Measurements from ENCODE around the gene MPC2. TPM values are rescaled to one million over a fixed set of nuclear protein-coding genes. Genes with fewer than 3 reads are reported as not detected.

The MPC2 gene
- total and polyA plus RNA-seq, 9 donors, result 22.1 to 91.2 (median 49.3) TPM

DNA sequence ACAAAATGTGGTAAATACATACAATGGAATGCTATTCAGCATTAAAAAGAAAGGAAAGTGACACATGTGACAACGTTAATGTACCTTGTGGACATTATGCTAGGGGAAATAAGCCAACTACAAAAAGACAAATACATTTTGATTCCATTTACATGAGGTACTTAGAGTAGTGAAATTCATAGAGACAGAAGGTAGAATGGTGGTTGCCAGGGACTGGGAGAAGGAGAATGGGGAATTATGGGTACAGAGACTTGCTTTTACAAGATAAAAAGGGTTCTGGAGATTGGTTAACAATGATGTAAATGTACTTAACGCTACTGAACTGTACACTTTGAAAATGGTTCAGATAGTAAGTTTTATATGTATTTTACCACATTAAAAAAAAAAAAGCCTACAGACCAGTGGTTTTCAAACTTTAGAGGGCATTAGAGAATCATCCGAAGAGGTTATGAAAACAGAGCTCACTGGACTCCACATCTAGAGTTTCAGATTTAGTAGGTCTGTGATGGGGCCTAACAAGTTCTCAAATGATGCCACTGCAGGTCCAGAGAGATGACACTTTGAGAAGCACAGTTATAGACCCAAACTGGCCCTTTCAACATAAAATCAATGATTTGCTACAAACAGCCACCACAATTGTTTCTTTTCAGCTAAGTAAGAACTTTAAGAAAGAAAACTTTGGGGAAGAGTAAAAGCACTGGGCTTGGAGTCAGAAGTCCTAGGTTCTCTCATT, 13.4 kb downstream of the MPC2 start:
- intact Hi-C loops (cut with DNase I), result no loop called here
- Histone ChIP-seq H3K4me1 (ENCODE audit: insufficient read depth) (no peaks in the 10 kb centered on the region), H3K27me3 (no peaks in the 10 kb centered on the region), H3K9me3 (no peaks in the 10 kb centered on the region), H3K36me3 (no peaks in the 10 kb centered on the region), H3K27ac (no peak overlapping the region), H3K4me3 (no peak overlapping the region)
- 89 to 95% (median 91%) methylated on average over 3 of the region's 3 CpGs for WGBS, 3 donors
- TF ChIP-seq CTCF (IDR thresholded peaks at IDR 0.05) (no peak), POLR2A (IDR thresholded peaks at IDR 0.05) (no peak), EP300 (IDR thresholded peaks at IDR 0.05) (no peak)
- DNase-seq, result no peak

GRCh38 chr1:167922611-167923074, 14.2 kb downstream of the MPC2 start:
- no peak for TF ChIP-seq CTCF (IDR thresholded peaks at IDR 0.05)
- TF ChIP-seq POLR2A (IDR thresholded peaks at IDR 0.05), result no peak
- no peak for TF ChIP-seq EP300 (IDR thresholded peaks at IDR 0.05)
- no peaks in the 10 kb centered on the region for H3K27me3 ChIP-seq
- no peak for DNase-seq
- H3K4me1 ChIP-seq (ENCODE audit: insufficient read depth), result no peaks in the 10 kb centered on the region
- intact Hi-C loops (cut with DNase I), result no loop called here
- WGBS, 3 donors, result 75 to 76% (median 75%) methylated on average over 1 of the region's 1 CpG
- no peaks in the 10 kb centered on the region for H3K9me3 ChIP-seq
- H3K4me3 ChIP-seq, result no peak overlapping the region
- H3K36me3 ChIP-seq, result no peaks in the 10 kb centered on the region
- H3K27ac ChIP-seq, result no peak overlapping the region

DNA sequence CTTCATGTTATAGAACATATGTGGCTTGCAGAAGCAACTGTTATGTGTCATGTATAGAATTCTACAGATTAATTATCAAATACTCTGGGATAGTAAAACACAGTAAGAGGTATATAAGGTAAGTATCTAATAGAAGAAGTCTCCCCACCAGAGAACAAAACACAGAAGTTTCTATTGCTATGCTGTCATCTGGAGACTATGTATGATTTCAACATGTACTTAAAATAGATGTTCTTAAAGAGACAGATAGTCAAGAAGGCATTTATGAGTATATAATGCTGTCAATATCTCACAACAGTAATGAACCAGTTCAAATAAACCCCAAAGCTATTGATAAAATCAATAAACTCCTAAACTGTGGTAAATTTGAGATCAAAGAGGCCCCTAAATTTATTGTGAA, 14.8 kb downstream of the MPC2 start:
- intact Hi-C loops (cut with DNase I), result no loop called here
- no peak for DNase-seq
- Histone ChIP-seq H3K27ac (no peak overlapping the region), H3K9me3 (no peaks in the 10 kb centered on the region), H3K4me3 (no peak overlapping the region), H3K27me3 (no peaks in the 10 kb centered on the region), H3K36me3 (no peaks in the 10 kb centered on the region), H3K4me1 (ENCODE audit: insufficient read depth) (no peaks in the 10 kb centered on the region)
- TF ChIP-seq POLR2A (IDR thresholded peaks at IDR 0.05) (no peak), CTCF (IDR thresholded peaks at IDR 0.05) (no peak)

GRCh38 chr1:167916766-167917511, 19.9 kb downstream of the MPC2 start:
- TF ChIP-seq POLR2A (IDR thresholded peaks at IDR 0.05), result no peak
- no peak for TF ChIP-seq EP300 (IDR thresholded peaks at IDR 0.05)
- TF ChIP-seq CTCF (IDR thresholded peaks at IDR 0.05), result no peak
- Histone ChIP-seq H3K27me3 (no peaks in the 10 kb centered on the region), H3K36me3 (no peaks in the 10 kb centered on the region), H3K27ac (no peak overlapping the region), H3K4me1 (ENCODE audit: insufficient read depth) (no peaks in the 10 kb centered on the region), H3K9me3 (no peaks in the 10 kb centered on the region), H3K4me3 (no peak overlapping the region)
- intact Hi-C loops (cut with DNase I), result no loop called here
- WGBS, 3 donors, result 77 to 91% (median 78%) methylated on average over 6 of the region's 6 CpGs
- no peak for DNase-seq

Measured in ovary (tissue), 9 donors.